ENCODE results near the gene ZCCHC2.

The ZCCHC2 gene

DNA sequence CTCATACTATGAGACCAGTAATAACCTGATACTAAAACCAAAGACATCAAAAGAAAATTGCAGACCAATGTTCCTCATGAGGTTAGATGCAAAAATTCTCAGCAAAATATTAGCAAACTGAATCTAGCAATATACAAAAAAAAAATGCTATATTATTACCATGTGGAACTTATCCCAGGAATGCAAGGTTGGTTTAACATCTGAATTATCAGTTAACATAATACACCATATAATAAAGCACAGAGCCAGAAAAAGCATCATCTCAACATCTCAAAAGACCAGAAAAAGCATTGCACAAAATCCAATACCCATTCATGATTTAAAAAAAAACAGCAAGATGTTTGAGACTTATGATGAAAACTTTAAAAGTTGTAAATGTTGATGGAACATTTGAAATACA lies 8.3 kb upstream of the ZCCHC2 start:
- Histone ChIP-seq H3K27me3 (ENCODE audit: control insufficient read depth, insufficient read depth, low read length) (peaks cover 4% of the 10 kb centered on the region), H3K9me3 (ENCODE audit: control insufficient read depth, insufficient read depth, low read length) (no peaks in the 10 kb centered on the region), H3K4me1 (ENCODE audit: control insufficient read depth, insufficient read depth, low read length) (no peaks in the 10 kb centered on the region), H3K4me3 (ENCODE audit: low read depth, low read length) (no peak overlapping the region), H3K36me3 (ENCODE audit: control insufficient read depth, insufficient read depth, low read length) (no peaks in the 10 kb centered on the region), H3K9ac (ENCODE audit: low read depth, low read length) (no peak overlapping the region)

DNA sequence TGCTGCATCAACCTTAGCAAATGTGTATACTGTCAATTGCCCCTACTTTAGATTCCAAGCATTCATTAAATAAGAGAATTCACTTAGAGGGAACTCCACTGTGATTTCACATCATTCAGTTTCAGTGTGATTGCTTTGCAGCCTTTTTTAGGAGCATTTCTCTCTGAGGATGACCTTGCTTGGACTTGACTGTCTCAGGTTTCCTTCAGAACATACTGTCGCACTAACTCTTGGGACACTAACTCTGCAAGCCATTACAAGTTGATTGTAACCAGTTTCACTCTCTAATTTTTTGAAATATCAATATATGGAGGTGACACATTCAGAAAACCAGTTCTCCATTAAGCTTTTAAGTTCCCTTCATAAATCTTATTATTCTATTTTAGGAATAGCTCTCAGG lies 6.6 kb upstream of the ZCCHC2 start:
- peaks cover 15% of the 10 kb centered on the region for H3K27me3 ChIP-seq (ENCODE audit: control insufficient read depth, insufficient read depth, low read length)
- H3K4me1 ChIP-seq (ENCODE audit: control insufficient read depth, insufficient read depth, low read length), result no peaks in the 10 kb centered on the region
- H3K4me3 ChIP-seq (ENCODE audit: low read depth, low read length), result no peak overlapping the region
- no peaks in the 10 kb centered on the region for H3K9me3 ChIP-seq (ENCODE audit: control insufficient read depth, insufficient read depth, low read length)
- H3K9ac ChIP-seq (ENCODE audit: low read depth, low read length), result no peak overlapping the region
- H3K36me3 ChIP-seq (ENCODE audit: control insufficient read depth, insufficient read depth, low read length), result no peaks in the 10 kb centered on the region

GRCh38 chr18:62518460-62519375 lies 4.1 kb upstream of the ZCCHC2 start:
- H3K4me1 ChIP-seq (ENCODE audit: control insufficient read depth, insufficient read depth, low read length), result no peaks in the 10 kb centered on the region
- H3K9me3 ChIP-seq (ENCODE audit: control insufficient read depth, insufficient read depth, low read length), result no peaks in the 10 kb centered on the region
- H3K9ac ChIP-seq (ENCODE audit: low read depth, low read length), result no peak overlapping the region
- H3K4me3 ChIP-seq (ENCODE audit: low read depth, low read length), result no peak overlapping the region
- no peaks in the 10 kb centered on the region for H3K36me3 ChIP-seq (ENCODE audit: control insufficient read depth, insufficient read depth, low read length)
- H3K27me3 ChIP-seq (ENCODE audit: control insufficient read depth, insufficient read depth, low read length), result peaks cover 21% of the 10 kb centered on the region

- H3K9me3 ChIP-seq (ENCODE audit: control insufficient read depth, insufficient read depth, low read length), result no peaks in the 10 kb centered on the region
- H3K4me3 ChIP-seq (ENCODE audit: low read depth, low read length), result no peak overlapping the region
- peaks cover 23% of the 10 kb centered on the region for H3K27me3 ChIP-seq (ENCODE audit: control insufficient read depth, insufficient read depth, low read length)
- no peaks in the 10 kb centered on the region for H3K4me1 ChIP-seq (ENCODE audit: control insufficient read depth, insufficient read depth, low read length)
- no peak overlapping the region for H3K9ac ChIP-seq (ENCODE audit: low read depth, low read length)
- H3K36me3 ChIP-seq (ENCODE audit: control insufficient read depth, insufficient read depth, low read length), result no peaks in the 10 kb centered on the region
Observed at GRCh38 chr18:62519684-62520083, 3.1 kb upstream of the ZCCHC2 start.

DNA sequence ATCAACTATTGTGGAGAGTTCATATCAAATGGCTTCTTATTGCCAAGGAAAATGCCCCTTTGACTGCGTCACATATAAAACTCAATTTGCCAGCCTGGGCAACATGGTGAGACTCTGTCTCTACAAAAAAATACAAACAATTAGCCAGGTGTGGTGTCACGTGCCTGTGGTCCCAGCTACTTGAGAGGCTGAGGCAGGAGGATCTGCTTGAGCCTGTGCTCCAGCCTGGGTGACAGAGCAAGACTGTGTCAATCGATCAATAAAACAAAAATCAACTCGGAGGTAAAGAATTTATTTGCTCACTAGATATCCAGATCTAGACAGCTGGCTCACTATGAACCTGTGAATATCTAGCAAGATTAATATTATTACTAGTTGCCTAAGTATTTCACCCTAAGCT lies 1.7 kb upstream of the ZCCHC2 start:
- Histone ChIP-seq H3K27me3 (ENCODE audit: control insufficient read depth, insufficient read depth, low read length) (peaks cover 37% of the 10 kb centered on the region), H3K4me1 (ENCODE audit: control insufficient read depth, insufficient read depth, low read length) (peaks cover 4% of the 10 kb centered on the region), H3K36me3 (ENCODE audit: control insufficient read depth, insufficient read depth, low read length) (no peaks in the 10 kb centered on the region), H3K9ac (ENCODE audit: low read depth, low read length) (no peak overlapping the region), H3K9me3 (ENCODE audit: control insufficient read depth, insufficient read depth, low read length) (no peaks in the 10 kb centered on the region), H3K4me3 (ENCODE audit: low read depth, low read length) (no peak overlapping the region)

DNA sequence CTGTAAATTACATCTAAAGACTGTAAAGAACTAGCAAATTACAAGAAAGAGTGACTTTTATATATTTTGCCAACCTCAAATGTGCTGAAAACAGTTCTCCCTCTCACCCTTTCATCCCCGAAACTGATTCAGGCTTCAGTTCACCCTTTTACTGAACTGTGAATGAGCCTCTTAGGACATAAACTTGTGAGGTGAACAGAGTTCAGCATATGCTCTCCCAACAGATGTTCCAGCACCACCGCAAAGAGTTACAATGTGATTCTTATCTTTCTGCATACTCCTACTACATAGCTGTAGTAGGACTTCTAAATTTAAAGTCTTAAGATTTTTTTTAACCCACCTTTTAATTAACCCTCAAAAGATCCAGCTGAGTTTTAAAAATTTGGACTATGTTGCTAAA lies 1.2 kb upstream of the ZCCHC2 start:
- Histone ChIP-seq H3K9me3 (ENCODE audit: control insufficient read depth, insufficient read depth, low read length) (no peaks in the 10 kb centered on the region), H3K4me1 (ENCODE audit: control insufficient read depth, insufficient read depth, low read length) (peaks cover 4% of the 10 kb centered on the region), H3K9ac (ENCODE audit: low read depth, low read length) (no peak overlapping the region), H3K36me3 (ENCODE audit: control insufficient read depth, insufficient read depth, low read length) (no peaks in the 10 kb centered on the region), H3K4me3 (ENCODE audit: low read depth, low read length) (peak overlapping the region; percentile 75), H3K27me3 (ENCODE audit: control insufficient read depth, insufficient read depth, low read length) (peaks cover 40% of the 10 kb centered on the region)

GRCh38 chr18:62522178-62522503 lies 684 bp upstream of the ZCCHC2 start:
- H3K9me3 ChIP-seq (ENCODE audit: control insufficient read depth, insufficient read depth, low read length), result no peaks in the 10 kb centered on the region
- H3K9ac ChIP-seq (ENCODE audit: low read depth, low read length), result peak overlapping the region; percentile 70
- peaks cover 4% of the 10 kb centered on the region for H3K4me1 ChIP-seq (ENCODE audit: control insufficient read depth, insufficient read depth, low read length)
- peaks cover 40% of the 10 kb centered on the region for H3K27me3 ChIP-seq (ENCODE audit: control insufficient read depth, insufficient read depth, low read length)
- H3K36me3 ChIP-seq (ENCODE audit: control insufficient read depth, insufficient read depth, low read length), result no peaks in the 10 kb centered on the region
- peak overlapping the region; percentile 75 for H3K4me3 ChIP-seq (ENCODE audit: low read depth, low read length)

GRCh38 chr18:62523255-62523588 lies 397 bp downstream of the ZCCHC2 start:
- no peaks in the 10 kb centered on the region for H3K9me3 ChIP-seq (ENCODE audit: control insufficient read depth, insufficient read depth, low read length)
- H3K9ac ChIP-seq (ENCODE audit: low read depth, low read length), result no peak overlapping the region

GRCh38 chr18:62523631-62524439 lies 1.0 kb downstream of the ZCCHC2 start:
- peak overlapping the region; percentile 54 for H3K9ac ChIP-seq (ENCODE audit: low read depth, low read length)
- H3K4me1 ChIP-seq (ENCODE audit: control insufficient read depth, insufficient read depth, low read length), result peaks cover 4% of the 10 kb centered on the region
- H3K4me3 ChIP-seq (ENCODE audit: low read depth, low read length), result peak overlapping the region; percentile 73
- H3K27me3 ChIP-seq (ENCODE audit: control insufficient read depth, insufficient read depth, low read length), result peaks cover 40% of the 10 kb centered on the region
- H3K36me3 ChIP-seq (ENCODE audit: control insufficient read depth, insufficient read depth, low read length), result no peaks in the 10 kb centered on the region
- H3K9me3 ChIP-seq (ENCODE audit: control insufficient read depth, insufficient read depth, low read length), result no peaks in the 10 kb centered on the region

More at GRCh38 chr18:62523255-62523588, 397 bp downstream of the ZCCHC2 start:
- Histone ChIP-seq H3K4me3 (ENCODE audit: low read depth, low read length) (no peak overlapping the region), H3K4me1 (ENCODE audit: control insufficient read depth, insufficient read depth, low read length) (peaks cover 4% of the 10 kb centered on the region), H3K36me3 (ENCODE audit: control insufficient read depth, insufficient read depth, low read length) (no peaks in the 10 kb centered on the region), H3K27me3 (ENCODE audit: control insufficient read depth, insufficient read depth, low read length) (peaks cover 40% of the 10 kb centered on the region)

DNA sequence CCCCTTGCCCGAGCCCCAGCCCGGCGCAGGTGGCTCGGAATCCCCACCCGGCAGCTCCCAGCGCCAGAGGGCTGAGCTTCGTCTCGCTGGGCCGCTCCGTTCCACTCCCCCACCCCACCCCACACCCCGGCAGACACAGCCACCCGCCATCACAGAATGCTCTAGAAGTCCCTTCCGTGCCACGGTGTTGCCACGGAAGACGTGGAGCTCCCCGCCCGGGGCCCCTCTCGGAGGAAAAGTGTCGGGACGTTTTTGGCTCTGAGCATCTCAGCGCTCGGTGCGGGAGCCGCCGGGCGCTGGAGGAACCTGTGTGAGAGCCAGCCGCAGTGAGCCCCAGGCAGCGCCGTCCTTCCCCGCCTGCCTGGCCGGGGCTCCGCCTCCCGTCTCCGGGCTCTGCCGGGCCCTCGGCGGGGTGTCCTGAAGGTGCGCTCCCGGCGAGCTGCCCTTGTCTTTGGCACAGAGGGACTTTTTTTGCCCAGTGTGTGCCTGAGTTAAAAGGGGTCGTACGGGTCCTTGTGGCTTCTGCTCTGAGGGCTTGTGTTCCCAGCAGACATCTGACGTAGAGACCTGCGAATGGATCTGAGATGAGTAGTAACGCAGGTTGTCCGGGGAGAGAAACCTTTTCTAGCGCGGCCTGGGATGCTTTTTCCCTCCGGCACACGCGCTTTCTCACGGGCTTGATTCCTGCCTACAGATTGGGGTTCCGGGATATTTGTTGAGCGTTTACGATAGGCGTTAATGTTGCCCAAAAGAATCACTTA lies 1.8 kb downstream of the ZCCHC2 start:
- no peaks in the 10 kb centered on the region for H3K9me3 ChIP-seq (ENCODE audit: control insufficient read depth, insufficient read depth, low read length)
- H3K4me1 ChIP-seq (ENCODE audit: control insufficient read depth, insufficient read depth, low read length), result peaks cover 4% of the 10 kb centered on the region
- H3K27me3 ChIP-seq (ENCODE audit: control insufficient read depth, insufficient read depth, low read length), result peaks cover 36% of the 10 kb centered on the region
- H3K36me3 ChIP-seq (ENCODE audit: control insufficient read depth, insufficient read depth, low read length), result no peaks in the 10 kb centered on the region
- H3K9ac ChIP-seq (ENCODE audit: low read depth, low read length), result no peak overlapping the region
- peak overlapping the region; percentile 73 for H3K4me3 ChIP-seq (ENCODE audit: low read depth, low read length)

DNA sequence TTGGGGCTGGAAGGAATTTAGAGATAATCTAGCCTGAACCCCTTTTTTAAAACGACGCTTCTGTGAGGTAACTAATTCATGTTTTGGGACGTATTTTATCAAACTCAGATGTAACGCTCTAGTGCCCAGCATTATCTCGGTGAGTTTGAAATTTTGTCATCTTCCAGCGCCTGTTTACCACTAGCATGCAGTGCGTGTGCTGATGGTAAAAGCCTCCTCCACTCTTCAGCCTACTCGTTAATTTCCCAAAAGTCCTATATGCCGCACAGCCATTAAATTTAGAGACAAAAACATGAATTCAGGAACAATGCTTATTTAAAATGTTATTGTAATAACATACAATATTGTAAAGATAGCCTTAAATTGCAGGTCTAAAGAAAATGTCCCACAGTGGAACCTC lies 2.8 kb downstream of the ZCCHC2 start:
- no peaks in the 10 kb centered on the region for H3K9me3 ChIP-seq (ENCODE audit: control insufficient read depth, insufficient read depth, low read length)
- H3K27me3 ChIP-seq (ENCODE audit: control insufficient read depth, insufficient read depth, low read length), result peaks cover 31% of the 10 kb centered on the region
- peak overlapping the region; percentile 76 for H3K4me3 ChIP-seq (ENCODE audit: low read depth, low read length)
- H3K4me1 ChIP-seq (ENCODE audit: control insufficient read depth, insufficient read depth, low read length), result peaks cover 4% of the 10 kb centered on the region
- H3K36me3 ChIP-seq (ENCODE audit: control insufficient read depth, insufficient read depth, low read length), result no peaks in the 10 kb centered on the region
- H3K9ac ChIP-seq (ENCODE audit: low read depth, low read length), result no peak overlapping the region

Measured in iPS-15b (cell line).